Inferior parietal cortex (tissue), 1 donor: ENCODE data around the gene MARK4.
"Not testable (repeated sequence)": the region's sequence is repeated elsewhere in the genome, so short reads cannot be mapped to it uniquely, and the experiment has no call there.

Experiments
- DNase-seq: peaks from one replicate; pipeline ENCODE4 v3.0.0-alpha.2; 2016; ENCODE audit errors: extremely low spot score

Gene MARK4

GRCh38 chr19:45305421-45305820 is 54.4 kb downstream of the MARK4 start:
- no peak for DNase-seq

GRCh38 chr19:45306040-45306439 is 55.0 kb downstream of the MARK4 start:
- DNase-seq, result no peak

GRCh38 chr19:45306518-45307027 is 55.5 kb downstream of the MARK4 start:
- DNase-seq, result no peak

- DNase-seq, result no peak
Measured at GRCh38 chr19:45307361-45307760, 56.3 kb downstream of the MARK4 start.

DNA sequence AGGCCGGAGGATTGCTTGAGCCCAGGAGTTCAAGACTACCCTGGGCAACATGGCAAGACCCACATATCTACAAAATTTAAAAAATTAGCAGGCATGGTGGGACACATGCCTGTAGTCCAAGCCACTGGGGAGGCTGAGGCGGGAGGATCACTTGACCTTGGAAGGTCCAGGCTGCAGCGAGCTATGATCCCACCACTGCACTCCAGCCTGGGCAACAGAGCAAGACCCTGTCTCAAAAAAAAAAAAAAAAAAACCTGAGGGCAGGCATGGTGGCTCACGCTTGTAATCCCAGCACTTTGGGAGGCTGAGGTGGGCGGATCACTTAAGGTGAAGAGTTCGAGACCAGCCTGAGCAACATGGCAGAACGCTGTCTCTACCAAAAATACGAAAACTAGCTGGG is 58.3 kb downstream of the MARK4 start:
- not testable (repeated sequence) for DNase-seq

DNA sequence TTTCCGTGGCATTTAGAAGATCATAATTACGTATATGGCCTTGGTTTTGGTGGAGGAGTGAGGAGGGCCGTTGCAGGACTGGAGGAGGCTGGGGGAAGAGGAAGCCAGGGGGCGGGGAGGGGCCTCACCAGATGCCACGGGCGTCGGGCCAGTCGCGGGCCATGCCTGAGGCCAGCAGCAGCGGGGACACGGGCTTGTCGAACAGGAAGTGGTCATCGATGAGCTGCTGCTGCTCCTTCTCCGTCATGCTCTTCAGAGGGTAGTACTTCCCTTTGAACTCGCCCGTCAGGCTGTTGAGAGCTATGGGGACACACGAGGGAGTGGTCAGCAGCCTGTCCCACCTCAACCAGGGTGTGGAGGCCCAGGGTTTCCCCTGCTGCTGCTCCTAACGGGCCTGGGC is 60.5 kb downstream of the MARK4 start:
- no peak for DNase-seq

DNA sequence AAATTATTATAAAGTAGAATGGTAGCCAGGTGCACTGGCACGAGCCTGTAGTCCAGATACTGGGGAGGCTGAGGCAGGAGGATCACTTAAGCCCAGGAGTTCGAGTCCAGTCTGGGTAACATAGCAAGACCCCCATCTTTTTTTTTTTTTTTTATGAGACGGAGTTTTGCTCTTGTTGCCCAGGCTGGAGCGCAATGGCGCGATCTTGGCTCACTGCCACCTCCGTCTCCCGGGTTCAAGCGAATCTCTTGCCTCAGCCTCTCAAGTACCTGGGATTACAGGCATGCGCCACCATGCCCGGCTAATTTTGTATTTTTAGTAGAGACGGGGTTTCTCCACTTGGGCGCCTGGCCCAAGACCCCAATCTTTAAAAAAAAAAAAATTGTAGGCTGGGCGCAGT is 61.2 kb downstream of the MARK4 start:
- DNase-seq, result not testable (repeated sequence)

- DNase-seq, result no peak
Measured at GRCh38 chr19:45314708-45315245, 63.7 kb downstream of the MARK4 start.

- DNase-seq, result no peak
Measured at GRCh38 chr19:45315304-45315703, 64.2 kb downstream of the MARK4 start.

DNA sequence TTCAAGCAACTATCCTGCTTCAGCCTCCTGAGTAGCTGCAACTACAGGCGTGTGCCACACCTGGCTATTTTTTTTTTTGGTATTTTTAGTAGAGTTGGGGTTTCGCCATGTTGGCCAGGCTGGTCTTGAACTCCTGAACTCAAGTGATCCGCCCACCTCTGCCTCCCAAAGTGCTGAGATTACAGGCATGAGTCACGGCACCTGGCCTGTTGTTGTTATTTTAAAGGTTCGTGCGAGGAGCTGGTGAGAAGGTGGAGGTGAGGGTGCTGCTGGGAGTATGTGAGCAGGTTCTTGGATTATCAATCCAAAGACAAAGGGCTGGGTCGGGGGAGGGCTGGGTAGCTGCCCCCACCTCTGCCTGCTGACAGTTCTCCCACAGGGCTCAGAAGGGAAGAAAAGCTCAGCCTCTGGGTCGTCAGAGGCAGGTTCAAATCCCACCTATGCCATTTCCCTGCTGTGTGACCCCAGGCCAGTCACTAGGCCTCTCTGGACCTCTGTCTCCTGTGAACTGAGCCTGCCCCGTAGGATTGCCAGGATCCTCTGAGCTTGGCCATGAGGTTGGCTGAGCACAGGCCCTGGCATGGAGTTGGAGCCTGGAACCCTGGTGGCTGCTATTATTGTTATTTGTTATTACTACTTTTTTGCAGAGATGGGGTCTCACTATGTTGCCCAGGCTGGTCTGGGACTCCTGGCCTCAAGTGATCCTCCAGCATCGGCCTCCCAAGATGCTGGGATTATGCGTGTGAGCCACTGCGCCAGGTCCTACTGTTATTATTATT is 70.1 kb downstream of the MARK4 start:
- no peak for DNase-seq

DNA sequence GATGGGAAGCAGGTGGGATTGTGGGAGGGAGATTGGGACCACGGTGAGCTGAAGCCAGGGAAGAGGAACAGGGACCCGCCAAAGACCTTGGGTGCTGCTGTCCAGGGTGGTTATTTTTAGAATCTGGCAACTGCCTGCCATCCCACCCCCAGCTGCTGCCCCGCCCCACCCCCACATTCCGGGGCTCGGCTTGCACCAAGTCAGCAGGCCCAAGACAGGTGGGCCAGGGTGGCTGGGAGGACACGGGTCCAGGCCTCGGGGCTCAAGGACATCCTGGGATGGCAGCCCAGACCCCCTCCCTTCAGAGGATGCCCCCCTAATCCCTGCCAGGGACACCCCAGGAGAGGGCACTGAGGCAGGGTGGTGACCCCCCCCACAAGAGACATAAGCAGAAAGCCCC is 70.8 kb downstream of the MARK4 start:
- no peak for DNase-seq

DNA sequence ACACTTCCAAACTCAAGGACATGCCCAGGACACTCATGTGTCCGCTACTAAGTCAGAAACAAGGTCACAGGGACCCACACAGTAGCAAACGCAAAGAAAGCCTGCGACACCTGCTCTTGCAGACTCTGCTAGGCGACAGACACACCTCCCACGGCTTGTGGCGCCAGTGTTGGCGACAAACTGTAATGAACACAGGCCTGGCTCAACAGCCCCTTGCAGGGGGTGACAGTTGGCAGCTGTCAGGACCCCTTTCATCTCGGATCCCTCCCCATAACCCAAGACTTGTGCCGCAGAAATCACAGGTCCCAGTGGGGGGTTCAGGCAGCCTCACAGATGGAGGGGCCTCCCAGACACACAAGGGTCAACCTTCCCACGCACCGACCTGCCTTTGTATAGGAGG is 71.2 kb downstream of the MARK4 start:
- no peak for DNase-seq

DNA sequence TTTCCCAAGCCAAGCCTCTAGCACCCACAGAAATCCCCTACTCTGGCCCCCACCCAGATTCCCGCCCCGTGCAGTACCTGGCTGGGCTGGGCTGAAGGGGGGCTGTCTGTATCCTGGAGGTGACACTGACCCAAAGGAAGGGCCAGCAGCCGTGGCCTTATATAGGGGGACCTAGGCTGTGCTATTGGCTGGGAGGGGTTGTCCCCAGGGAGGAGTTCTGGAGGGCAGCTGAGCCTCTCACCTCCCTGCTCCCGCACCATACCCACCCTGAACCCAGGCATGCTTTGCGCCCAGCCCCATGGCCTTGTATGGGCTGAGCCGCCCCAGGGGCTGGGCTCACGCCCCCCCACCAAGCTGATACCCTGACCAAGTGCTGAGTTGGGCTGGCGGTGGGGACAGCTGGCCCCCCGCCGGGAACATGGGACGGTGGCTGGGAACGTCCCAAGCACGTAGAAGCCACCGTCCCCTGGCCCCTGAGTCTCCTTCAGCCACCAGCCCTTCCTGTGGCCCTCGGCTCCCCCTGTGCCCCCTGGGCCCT is 71.7 kb downstream of the MARK4 start, which contains the start of gene CKM:
Gene CKM, minus strand, starts transcription at position 132 of the 538 bp plus-strand sequence. CDS start 3,162 bp downstream, outside the sequence.
- DNase-seq, result no peak

GRCh38 chr19:45323671-45324081 is 72.6 kb downstream of the MARK4 start:
- DNase-seq, result no peak

- DNase-seq, result no peak
Measured at GRCh38 chr19:45324349-45324907, 73.4 kb downstream of the MARK4 start.

- no peak for DNase-seq
Measured at GRCh38 chr19:45327404-45328143, 76.5 kb downstream of the MARK4 start.

DNA sequence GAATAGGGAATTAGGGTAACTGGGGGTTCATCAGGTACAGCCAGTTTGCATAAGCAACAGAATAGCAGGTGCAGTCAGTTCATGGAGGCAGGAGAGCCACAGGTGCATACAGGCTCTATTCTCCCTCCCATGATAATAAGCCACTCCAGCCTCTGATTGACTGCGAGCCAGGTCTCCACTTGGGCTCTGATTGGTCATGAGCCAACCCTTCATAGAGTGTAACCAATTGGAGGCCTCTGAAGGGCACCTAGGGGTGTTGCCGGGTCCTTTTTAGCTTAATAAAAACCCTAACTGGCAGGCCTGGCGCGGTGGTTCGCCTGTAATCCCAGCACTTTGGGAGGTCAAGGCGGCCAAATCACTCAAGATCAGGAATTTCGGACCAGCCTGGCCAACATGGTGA is 80.3 kb downstream of the MARK4 start:
- DNase-seq, result no peak

GRCh38 chr19:45333609-45334303 is 82.7 kb downstream of the MARK4 start:
- no peak for DNase-seq

DNA sequence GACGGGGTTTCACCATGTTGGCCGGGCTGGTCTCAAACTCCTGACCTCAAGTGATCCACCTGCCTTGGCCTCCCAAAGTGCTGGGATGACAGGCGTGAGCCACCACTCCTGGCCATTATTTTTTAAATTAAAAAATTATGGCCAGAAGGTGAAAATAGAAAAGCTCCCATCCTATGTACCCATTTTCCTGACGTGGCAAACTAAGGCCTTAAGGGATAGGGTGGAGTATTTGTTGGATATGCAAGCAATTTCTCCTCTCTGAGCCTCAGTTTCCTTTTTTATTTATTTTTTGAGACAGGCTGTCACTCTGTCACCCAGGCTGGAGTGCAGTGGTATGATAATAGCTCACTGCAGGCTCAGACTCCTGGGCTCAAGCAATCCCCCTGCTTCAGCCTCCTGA is 83.8 kb downstream of the MARK4 start:
- DNase-seq, result not testable (repeated sequence)

DNA sequence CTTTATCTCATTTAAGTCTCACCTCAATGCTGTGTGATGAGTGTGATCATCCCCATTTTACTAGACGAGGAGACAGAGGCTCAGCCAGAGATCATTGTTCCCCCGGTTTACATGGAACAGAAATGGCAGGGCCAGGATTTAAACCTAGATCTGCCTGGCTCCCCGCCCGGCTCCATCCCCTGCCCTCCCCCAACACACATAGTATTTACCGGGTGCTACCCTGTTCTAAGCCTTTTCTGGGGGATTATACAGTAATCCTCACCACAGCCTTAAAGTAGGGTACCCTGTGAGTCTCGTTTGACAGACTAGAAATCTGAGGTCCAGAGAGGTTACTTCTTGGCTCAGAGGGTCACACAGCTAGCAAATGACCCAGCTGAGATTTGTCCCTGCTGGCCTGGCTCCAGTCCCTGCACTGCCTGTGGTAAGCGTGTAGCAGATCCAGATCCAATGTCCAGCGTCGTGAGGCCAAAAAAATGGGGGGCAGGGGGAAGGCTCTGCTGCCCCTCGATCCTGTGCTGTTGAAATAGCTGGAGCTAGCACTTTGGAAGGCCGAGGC is 85.7 kb downstream of the MARK4 start:
- no peak for DNase-seq

- no peak for DNase-seq
Measured at GRCh38 chr19:45339629-45340028, 88.6 kb downstream of the MARK4 start.
